NCI-H1417 treated with DMSO at 0.1 percent for 48 hours (cell line): ENCODE results near the gene RAD9A.
"Not testable (repeated sequence)": the region's sequence is repeated elsewhere in the genome, so short reads cannot be mapped to it uniquely, and the experiment has no call there.

Experiments used
- DNase-seq: peaks from one replicate; lab custom pipeline; 2025; lab: John Stamatoyannopoulos, UW

RAD9A gene

GRCh38 chr11:67397536-67397935 lies 5.8 kb downstream of the RAD9A start:
- DNase-seq = no peak

DNA sequence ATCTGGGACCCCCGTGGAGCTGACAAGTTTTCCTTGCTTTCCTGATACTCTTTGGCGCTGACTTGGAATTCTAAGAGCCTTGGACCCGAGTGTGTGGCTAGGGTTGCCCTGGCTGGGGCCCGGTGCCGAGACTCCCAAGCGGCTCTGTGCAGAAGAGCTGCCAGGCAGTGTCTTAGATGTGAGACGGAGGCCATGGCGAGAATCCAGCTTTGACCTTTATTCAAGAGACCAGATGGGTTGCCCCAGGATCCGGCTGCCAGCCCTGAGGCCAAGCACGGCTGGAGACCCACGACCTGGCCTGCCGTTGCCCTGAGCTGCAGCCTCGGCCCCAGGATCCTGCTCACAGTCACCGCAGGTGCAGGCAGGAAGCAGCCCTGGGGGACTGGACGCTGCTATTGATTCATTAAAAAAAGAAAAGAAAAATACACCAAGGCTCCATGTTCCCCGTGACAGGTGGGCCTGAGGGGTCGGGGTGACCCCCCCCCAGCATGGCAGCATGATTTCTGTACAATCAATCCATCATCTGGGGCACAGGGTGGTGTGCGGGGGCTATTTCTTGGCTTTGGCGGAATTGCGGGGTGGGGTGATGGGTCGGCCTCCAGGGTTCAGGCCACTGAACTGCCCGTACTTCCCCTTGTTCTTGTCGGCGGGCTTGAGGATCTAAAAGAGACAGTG lies 6.3 kb downstream of the RAD9A start:
- DNase-seq = no peak

DNA sequence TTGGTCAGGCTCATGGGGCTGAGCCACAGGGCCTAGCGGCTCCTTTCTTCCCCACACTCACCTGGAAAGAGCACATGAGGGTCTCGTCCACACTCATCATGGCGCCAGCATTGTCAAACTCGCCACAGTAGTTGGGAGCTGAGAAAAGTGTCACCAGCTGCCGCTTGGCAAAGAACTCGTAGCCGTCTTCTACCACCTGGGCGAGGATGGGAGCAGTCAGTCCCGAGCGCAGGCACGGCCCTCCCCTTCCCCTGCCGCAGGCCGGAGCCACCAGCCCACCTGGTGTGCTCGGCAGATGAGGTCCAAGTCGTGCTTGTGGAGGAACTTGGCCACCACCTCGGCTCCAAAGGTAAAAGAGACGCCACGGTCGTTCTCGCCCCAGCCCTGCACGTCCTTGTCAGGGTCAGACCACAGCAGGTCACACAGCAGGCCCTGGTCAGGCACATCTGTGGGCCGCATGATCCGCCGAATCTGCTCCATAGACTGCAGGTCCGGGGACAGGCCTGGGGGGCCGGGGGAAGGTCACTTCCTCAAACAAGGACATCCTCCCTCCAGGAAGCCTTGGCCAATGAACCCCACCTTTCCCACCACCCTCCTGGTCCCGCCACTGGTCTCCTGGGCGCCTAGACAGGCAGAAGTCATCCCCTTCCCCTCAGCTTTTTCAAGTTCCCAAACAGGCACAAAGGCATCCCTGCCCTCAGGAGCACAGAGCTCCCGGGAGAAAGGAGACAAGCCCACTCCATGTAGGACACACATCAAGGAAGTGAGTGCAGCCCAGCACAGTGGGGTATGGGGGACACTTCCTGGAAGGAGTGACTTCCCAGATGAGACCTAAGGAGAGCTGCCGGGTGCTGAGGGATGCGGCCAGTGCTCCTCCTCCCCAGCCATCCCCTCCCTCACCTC lies 7.1 kb downstream of the RAD9A start:
- no peak for DNase-seq

DNA sequence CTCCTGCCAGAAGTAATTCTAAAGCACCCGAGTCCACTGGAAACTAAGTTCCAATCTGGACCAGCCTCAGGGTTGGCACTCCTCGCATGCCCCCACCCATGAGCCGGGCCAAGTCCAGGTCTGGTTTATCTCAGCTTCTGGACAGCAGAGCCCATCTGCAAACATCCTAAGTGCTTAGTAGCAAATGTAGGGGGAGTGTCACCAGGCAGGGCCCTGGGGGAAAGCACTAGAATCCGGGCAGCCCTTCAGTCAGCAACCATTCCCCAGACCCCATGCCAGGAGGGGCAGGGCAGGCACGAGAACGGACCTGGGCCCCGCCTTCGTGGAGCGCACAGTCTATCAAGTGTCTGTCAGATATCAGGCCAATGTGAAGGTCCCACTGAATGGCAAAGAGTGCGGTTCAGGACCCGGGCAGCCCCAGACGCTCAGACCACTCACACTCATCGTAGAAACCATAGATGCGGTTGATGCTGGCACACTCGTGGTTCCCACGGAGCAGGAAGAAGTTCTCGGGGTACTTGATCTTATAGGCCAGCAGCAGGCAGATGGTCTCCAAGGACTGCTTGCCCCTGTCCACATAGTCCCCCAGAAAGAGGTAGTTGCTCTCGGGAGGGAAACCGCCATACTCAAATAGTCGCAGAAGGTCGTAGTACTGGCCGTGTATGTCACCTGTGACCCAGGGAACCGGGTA lies 8.6 kb downstream of the RAD9A start:
- DNase-seq = no peak

GRCh38 chr11:67400942-67401494 lies 9.2 kb downstream of the RAD9A start:
- no peak for DNase-seq

GRCh38 chr11:67401495-67402191 lies 9.9 kb downstream of the RAD9A start, which contains the start of gene PPP1CA:
PPP1CA (minus strand) TSS chr11:67401858; CDS start chr11:67401782, 76 bp downstream.
- DNase-seq = peak; percentile 62

- not testable (repeated sequence) for DNase-seq
These were observed 10.5 kb downstream of the RAD9A start for GRCh38 chr11:67402192-67402839.

- not testable (repeated sequence) for DNase-seq
These were observed 11.3 kb downstream of the RAD9A start for GRCh38 chr11:67403085-67403484.

DNA sequence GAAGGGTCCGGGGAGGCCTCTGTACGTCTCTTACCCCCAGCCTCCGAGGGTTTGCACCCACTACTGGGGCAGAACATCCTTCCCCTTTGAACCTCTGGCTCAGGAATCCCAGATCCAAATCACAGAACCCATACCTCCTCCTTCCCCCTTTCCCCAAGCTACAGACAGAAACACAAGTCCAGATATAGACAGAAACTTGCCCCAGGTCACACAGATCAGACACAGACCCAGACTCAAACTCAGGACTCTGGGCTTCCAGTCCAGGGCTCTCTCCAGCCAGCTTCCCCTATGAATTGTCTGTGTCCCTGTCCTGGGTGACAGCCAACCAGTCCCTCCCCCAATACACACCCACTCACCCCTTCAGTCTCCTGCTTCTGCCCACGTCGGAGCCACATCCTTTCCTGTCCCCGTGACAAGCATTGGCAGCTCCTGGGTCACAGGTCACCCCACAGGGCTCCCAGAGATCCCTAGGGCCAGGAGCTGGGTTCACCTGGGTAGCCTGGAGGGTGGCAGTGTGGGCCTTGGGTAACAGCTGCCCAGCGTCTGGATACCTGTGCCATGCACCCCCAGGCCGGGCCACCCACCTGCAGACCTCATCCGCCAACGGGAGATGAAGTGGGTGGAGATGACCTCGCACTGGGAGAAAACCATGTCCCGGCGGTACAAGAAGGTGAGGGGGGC lies 12.9 kb downstream of the RAD9A start:
- DNase-seq = no peak

DNA sequence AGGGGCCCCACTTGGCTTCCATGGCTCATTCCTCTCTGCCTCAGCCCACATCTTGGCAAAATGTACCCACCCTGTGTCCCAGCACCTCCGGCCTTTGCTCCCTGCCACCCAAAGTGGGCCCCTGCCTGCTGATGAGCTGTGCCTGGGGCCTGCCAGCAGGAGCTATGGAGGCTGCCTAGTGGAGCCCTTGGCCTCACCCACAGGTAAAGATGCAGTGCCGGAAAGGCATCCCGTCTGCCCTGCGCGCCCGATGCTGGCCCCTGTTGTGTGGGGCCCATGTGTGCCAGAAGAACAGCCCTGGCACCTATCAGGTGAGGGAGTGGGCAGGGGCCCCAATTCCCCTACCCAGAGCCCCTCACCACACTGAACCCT lies 13.4 kb downstream of the RAD9A start:
- no peak for DNase-seq

- DNase-seq = no peak
These were observed 14.0 kb downstream of the RAD9A start for GRCh38 chr11:67405688-67406339.

- no peak for DNase-seq
These were observed 14.7 kb downstream of the RAD9A start for GRCh38 chr11:67406420-67406968.

DNA sequence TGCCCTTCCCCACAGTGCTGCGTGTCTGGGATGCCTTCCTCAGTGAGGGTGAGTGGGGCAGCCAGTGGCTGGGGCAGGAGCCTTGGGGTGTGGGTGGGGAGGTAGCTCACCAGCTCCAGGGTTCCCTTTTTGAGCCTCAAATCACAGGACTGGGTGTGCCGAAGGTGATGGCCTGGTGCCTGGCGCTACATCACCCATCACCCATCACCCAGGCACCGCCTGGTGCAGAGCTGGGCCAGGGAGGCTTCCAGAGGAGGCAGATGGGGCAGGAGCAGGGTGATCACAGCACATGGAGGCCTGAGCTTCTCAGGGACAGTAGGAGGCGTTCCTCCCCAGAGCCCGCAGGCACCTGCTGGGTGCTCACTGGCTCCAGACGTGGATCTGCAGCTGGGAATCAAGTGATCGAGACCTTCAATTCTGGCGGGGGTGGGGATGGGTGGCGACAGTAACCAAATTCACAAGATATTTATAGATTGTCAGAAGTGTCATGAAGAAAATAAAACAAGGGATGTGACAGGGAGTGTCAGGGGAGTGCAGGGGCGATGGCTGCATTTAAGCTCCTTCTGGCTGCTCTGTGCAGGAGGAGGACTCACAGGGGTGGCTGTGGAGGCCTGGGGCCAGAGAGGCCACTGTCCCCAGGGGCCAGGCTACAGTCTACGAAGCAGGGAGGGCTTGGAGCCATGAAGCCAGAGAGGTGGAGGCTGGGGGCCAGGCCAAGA lies 15.3 kb downstream of the RAD9A start:
- no peak for DNase-seq

- DNase-seq = no peak
These were observed 15.9 kb downstream of the RAD9A start for GRCh38 chr11:67407688-67408163.

DNA sequence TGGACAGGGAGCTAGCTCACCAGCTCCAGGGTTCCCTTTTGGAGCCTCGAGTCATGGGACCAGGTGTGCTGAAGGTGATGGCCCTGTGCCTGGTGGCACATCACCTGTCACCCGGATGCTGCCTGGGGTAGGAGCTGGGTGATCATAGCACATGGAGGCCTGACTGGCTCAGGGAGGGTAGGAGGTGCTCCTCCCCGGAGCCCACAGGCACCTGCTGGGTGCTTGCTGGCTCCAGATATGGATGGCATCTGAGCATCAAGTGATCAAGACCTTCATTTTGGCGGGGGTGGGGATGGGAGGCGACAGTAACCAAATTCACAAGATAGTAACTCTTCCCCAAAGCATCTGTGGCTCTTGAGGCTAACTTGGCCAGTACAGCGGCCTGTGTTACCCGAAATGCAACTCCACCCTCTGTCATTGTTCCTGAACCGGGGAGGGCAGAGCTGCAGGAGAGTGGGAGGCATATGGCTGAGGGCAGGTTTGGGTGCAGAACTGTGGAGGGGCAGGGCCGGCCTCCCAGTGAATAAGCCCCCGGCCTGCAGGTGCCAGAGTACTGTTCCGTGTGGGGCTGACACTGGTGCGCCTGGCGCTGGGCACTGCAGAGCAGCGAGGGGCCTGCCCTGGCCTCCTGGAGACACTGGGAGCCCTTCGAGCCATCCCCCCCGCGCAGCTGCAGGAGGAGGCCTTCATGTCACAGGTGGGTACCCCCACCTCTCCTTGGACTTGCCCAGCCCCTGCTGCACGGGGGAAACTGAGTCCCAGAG lies 16.8 kb downstream of the RAD9A start:
- no peak for DNase-seq

- no peak for DNase-seq
These were observed 17.5 kb downstream of the RAD9A start for GRCh38 chr11:67409261-67409666.

DNA sequence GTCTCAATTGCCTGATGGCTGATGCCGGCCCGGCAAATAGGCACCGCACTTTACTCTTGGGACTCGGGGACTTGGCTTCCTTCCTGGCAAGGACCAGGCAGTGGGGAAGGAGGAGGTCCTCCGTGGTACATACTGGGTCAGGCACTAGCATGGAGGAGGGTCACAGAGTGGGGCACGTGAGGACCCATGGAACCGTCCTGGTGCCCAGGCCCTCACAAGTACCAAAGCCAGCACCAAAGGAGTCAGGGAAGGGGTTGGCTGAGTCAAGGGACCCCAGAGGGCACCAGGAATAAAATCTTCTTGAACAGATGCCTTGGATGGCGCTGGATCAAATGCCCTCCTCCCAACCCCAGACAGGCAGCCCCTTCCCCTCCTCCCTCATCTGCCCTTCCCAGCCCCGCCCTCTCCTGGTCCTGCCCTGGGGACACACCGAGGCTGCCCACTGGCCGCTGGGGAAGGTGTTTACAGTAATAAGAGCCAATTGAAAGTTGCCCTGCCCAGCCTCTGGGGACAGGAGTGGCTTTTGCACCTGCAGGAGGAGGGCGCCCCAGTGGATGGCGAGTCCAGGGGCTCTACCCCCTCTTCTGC lies 18.1 kb downstream of the RAD9A start:
- DNase-seq = no peak

- DNase-seq = no peak
These were observed 18.6 kb downstream of the RAD9A start for GRCh38 chr11:67410369-67410831.
